SU-DHL-6 (cell line): Measurements from ENCODE around the gene AMZ1.

ENCODE experiments used
- CTCF ChIP-seq: fragments of 200-600 bp; sonication (generic); IDR thresholded peaks from one replicate; pipeline ENCODE4 v1.5.1; 2017; ENCODE audit warnings: antibody characterized with exemption, mild to moderate bottlenecking, low read length, moderate library complexity; ENCODE audit not compliant: insufficient read depth, poor library complexity, severe bottlenecking
- EZH2phosphoT487 ChIP-seq: fragments of 200-600 bp; sonication (generic), shearing (Covaris generic); conservative IDR thresholded peaks from 2 replicates; pipeline ENCODE4 v1.6.1; 2018; ENCODE audit warnings: mild to moderate bottlenecking, antibody characterized with exemption, low read length, moderate library complexity, mixed read lengths

- TF ChIP-seq EZH2phosphoT487: no peak
- no peak for TF ChIP-seq CTCF
Measured at GRCh38 chr7:2716488-2716887, 28.5 kb downstream of the AMZ1 start.
